Karpas-422 (cell line): ENCODE data around the gene BTBD3. TPM values are rescaled to one million over a fixed set of nuclear protein-coding genes. Genes with fewer than 3 reads are reported as not detected.

ENCODE experiments used
- DNase-seq: peaks from one replicate; pipeline ENCODE4 v3.0.0-alpha.2; 2015
- H2AFZ ChIP-seq: fragments of 200-600 bp; sonication (generic); 2 replicates; pipeline ENCODE4 v1.6.1; 2014; ENCODE audit warnings: antibody characterized with exemption, low read length, mixed read lengths
- H3K27ac ChIP-seq: fragments of 200-600 bp; sonication (generic); 2 replicates; pipeline ENCODE4 v1.5.1; 2014; ENCODE audit warnings: mild to moderate bottlenecking, low read length, moderate library complexity
- H3K27me3 ChIP-seq: fragments of 200-600 bp; sonication (generic); 2 replicates; pipeline ENCODE4 v1.6.1; 2014; ENCODE audit warnings: low read length, mixed read lengths
- H3K36me3 ChIP-seq: fragments of 200-600 bp; sonication (generic); 2 replicates; pipeline ENCODE4 v1.6.1; 2014; ENCODE audit warnings: low read length, mixed read lengths; ENCODE audit not compliant: insufficient read depth
- H3K4me1 ChIP-seq: fragments of 200-600 bp; sonication (generic); 2 replicates; pipeline ENCODE4 v1.6.1; 2014; ENCODE audit warnings: mild to moderate bottlenecking, low read length, mixed read lengths
- H3K4me2 ChIP-seq: fragments of 200-600 bp; sonication (generic); 2 replicates; pipeline ENCODE4 v1.6.1; 2014; ENCODE audit warnings: low read length, low read depth, mild to moderate bottlenecking; ENCODE audit not compliant: poor library complexity, severe bottlenecking
- H3K4me3 ChIP-seq: fragments of 200-600 bp; sonication (generic); 2 replicates; pipeline ENCODE4 v1.5.1; 2014; ENCODE audit warnings: mild to moderate bottlenecking, antibody characterized with exemption, low read length, mixed read lengths
- H3K79me2 ChIP-seq: fragments of 200-600 bp; sonication (generic); 2 replicates; pipeline ENCODE4 v1.6.1; 2014; ENCODE audit warnings: mild to moderate bottlenecking, low read length, mixed read lengths
- H3K9ac ChIP-seq: fragments of 200-600 bp; sonication (generic); 2 replicates; pipeline ENCODE4 v1.6.0; 2014; ENCODE audit warnings: low read length
- H3K9me2 ChIP-seq: fragments of 200-600 bp; sonication (generic), shearing (Covaris generic); replicated peaks from 2 replicates; pipeline ENCODE4 v1.6.0; 2014; ENCODE audit warnings: mild to moderate bottlenecking, low read length, moderate library complexity; ENCODE audit not compliant: insufficient read depth
- H3K9me3 ChIP-seq: fragments of 300-700, 200-600 bp; sonication (generic); 2 replicates; pipeline ENCODE4 v1.6.1; 2014; ENCODE audit warnings: low read length, mixed read lengths
- H4K20me1 ChIP-seq: fragments of 200-600 bp; sonication (generic); 2 replicates; pipeline ENCODE4 v1.6.1; 2014; ENCODE audit warnings: mild to moderate bottlenecking, antibody characterized with exemption, low read length, low read depth; ENCODE audit not compliant: insufficient read depth
- total RNA-seq: library from RNA; depleted of rRNA; stranded (reverse); fragments of >200 nt; shearing (Covaris generic); gene quantifications from 2 replicates; pipeline ENCODE4 v1.2.3, GENCODE V29; 2014; ENCODE audit warnings: low replicate concordance

BTBD3 gene
- total RNA-seq, 1 experiment from 2014 or later = not detected

DNA sequence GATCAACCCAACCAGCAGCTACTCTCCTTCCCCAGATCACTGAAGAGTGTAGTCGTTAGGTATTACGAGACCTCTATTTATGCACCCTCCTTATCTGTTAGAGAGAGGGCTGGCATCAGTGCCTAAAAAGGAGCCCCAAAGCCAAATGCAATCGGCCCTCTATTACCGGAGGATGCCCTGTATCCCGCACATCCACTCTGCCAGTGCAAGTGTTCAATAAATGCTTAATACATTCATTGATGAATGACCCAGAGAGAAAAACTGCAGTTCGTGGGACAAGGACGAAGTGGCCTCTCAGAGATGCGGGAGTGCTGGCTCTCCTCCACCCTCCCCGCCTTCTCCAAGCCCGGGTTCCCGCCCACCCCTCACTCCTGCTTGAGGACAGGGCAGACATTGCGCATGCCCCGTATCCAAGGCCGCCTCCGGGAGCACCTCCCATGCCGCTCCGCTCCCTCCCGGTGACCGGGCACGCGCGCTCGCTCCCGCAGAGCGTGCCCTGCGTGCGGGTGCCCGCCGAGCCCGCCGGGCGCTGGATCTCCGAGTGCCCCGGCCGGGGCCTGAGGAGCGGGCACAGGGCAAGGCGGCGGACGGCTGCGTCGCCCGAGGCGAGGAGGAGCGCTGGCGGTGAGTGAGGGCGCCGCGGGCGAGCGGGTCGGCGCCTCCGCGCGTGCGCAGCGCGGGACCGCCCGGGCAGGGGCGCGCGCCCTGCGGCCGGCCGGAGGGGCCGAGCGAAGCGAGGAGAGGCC lies 27.2 kb upstream of the BTBD3 start:
- Histone ChIP-seq H3K9ac (no peak overlapping the region), H3K27ac (no peak overlapping the region), H3K4me1 (no peaks in the 10 kb centered on the region), H3K9me3 (peaks cover 19% of the 10 kb centered on the region), H3K4me2 (no peak overlapping the region), H3K36me3 (no peaks in the 10 kb centered on the region), H3K9me2 (no peaks in the 10 kb centered on the region), H2AFZ (no peak overlapping the region), H3K27me3 (no peaks in the 10 kb centered on the region), H3K4me3 (no peak overlapping the region), H4K20me1 (no peaks in the 10 kb centered on the region), H3K79me2 (no peaks in the 10 kb centered on the region)
- DNase-seq = no peak

GRCh38 chr20:11891077-11891775 lies 26.5 kb upstream of the BTBD3 start:
- no peaks in the 10 kb centered on the region for H3K79me2 ChIP-seq
- no peak overlapping the region for H3K4me2 ChIP-seq
- H2AFZ ChIP-seq = no peak overlapping the region
- no peaks in the 10 kb centered on the region for H4K20me1 ChIP-seq
- no peaks in the 10 kb centered on the region for H3K36me3 ChIP-seq
- H3K27me3 ChIP-seq = no peaks in the 10 kb centered on the region
- no peaks in the 10 kb centered on the region for H3K9me2 ChIP-seq
- H3K4me3 ChIP-seq = no peak overlapping the region
- no peaks in the 10 kb centered on the region for H3K4me1 ChIP-seq
- H3K9ac ChIP-seq = no peak overlapping the region
- DNase-seq = no peak
- H3K9me3 ChIP-seq = peaks cover 22% of the 10 kb centered on the region
- no peak overlapping the region for H3K27ac ChIP-seq

DNA sequence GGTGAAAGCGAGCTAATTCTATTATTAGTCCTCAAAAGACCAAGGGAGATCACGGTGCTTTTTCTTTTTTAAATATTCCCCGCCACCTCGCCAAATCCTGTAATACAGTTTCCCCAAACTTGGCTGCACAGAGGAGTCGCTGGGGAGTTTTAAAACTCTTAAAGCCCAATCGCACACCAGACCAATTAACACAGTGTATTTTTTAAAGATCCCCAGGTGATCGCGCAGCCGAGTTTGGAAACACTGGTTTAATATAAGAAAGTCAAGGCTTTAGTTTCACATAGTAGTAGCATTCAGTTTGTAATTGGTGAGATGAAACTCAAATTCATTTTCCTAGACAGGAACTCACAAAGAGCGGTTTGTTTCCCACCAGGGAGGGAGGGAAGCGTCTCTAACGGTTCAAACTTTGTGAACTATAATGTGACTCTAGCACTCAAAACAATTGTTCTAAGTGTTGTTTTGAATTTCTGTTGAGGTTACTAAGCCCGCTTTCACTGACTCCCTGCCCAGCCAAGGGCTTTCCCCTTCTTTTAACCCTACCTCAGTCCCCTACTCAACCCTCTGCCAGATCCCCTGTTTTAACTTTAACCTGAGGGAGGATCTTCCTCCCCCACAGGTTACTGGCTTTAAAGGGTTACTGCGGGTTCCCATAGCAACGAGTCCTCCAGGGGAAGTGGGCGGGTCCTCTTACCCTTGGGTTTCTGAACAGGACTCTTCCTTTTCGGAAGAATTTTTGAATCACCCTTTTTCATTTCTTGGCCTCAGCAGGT lies 25.7 kb upstream of the BTBD3 start:
- H3K27ac ChIP-seq = no peak overlapping the region
- DNase-seq = no peak
- H2AFZ ChIP-seq = no peak overlapping the region

GRCh38 chr20:11894062-11894461 lies 23.6 kb upstream of the BTBD3 start:
- H3K9me2 ChIP-seq = no peaks in the 10 kb centered on the region
- no peaks in the 10 kb centered on the region for H3K36me3 ChIP-seq
- no peak overlapping the region for H3K4me3 ChIP-seq
- no peaks in the 10 kb centered on the region for H4K20me1 ChIP-seq
- no peak for DNase-seq
- H3K9ac ChIP-seq = no peak overlapping the region
- no peak overlapping the region for H3K27ac ChIP-seq
- no peaks in the 10 kb centered on the region for H3K79me2 ChIP-seq
- H3K4me2 ChIP-seq = no peak overlapping the region
- H3K27me3 ChIP-seq = no peaks in the 10 kb centered on the region
- no peak overlapping the region for H2AFZ ChIP-seq
- H3K9me3 ChIP-seq = peaks cover 22% of the 10 kb centered on the region
- no peaks in the 10 kb centered on the region for H3K4me1 ChIP-seq

More for the DNA sequence above, 25.7 kb upstream of the BTBD3 start:
- Histone ChIP-seq H3K36me3 (no peaks in the 10 kb centered on the region), H3K9me2 (no peaks in the 10 kb centered on the region), H3K4me2 (no peak overlapping the region), H3K4me1 (no peaks in the 10 kb centered on the region), H3K27me3 (no peaks in the 10 kb centered on the region), H3K9me3 (peaks cover 23% of the 10 kb centered on the region), H3K79me2 (no peaks in the 10 kb centered on the region), H3K9ac (no peak overlapping the region), H3K4me3 (no peak overlapping the region), H4K20me1 (no peaks in the 10 kb centered on the region)

DNA sequence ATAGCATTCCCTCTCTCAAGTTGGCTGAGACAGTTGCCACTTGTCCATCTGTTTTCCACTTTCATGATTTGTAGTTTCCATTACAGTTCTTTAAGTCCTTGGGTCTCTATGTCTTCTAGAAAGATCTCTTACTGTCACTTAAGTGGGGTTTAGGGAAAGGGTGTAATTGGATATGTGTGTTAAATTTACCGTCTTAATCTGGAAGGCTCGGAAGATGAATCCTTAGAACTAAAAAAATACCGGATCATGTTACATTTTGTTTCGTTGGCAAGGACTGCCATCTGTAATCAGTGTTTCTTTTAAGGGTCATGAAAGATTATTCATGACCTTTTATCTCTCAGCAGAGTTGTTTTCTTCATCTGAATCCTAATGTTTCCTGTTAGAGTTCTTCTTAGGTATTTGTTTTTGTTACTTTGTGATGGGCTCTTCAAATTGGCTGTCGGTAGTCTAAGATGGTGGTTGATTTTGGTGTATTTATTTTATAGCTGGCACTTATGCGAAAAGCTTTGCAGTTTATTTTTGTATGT lies 21.8 kb upstream of the BTBD3 start:
- Histone ChIP-seq H3K4me2 (no peak overlapping the region), H3K27me3 (no peaks in the 10 kb centered on the region), H3K79me2 (no peaks in the 10 kb centered on the region), H3K9me2 (no peaks in the 10 kb centered on the region), H3K4me1 (no peaks in the 10 kb centered on the region), H4K20me1 (no peaks in the 10 kb centered on the region), H3K36me3 (no peaks in the 10 kb centered on the region), H2AFZ (no peak overlapping the region), H3K4me3 (no peak overlapping the region), H3K9ac (no peak overlapping the region), H3K9me3 (peaks cover 14% of the 10 kb centered on the region), H3K27ac (no peak overlapping the region)
- no peak for DNase-seq

- Histone ChIP-seq H3K4me2 (no peak overlapping the region), H2AFZ (no peak overlapping the region), H3K27me3 (no peaks in the 10 kb centered on the region), H3K4me3 (no peak overlapping the region), H3K4me1 (no peaks in the 10 kb centered on the region), H3K27ac (no peak overlapping the region), H3K9me3 (peaks cover 13% of the 10 kb centered on the region), H3K9me2 (no peaks in the 10 kb centered on the region), H3K9ac (no peak overlapping the region), H4K20me1 (no peaks in the 10 kb centered on the region), H3K79me2 (no peaks in the 10 kb centered on the region), H3K36me3 (no peaks in the 10 kb centered on the region)
- no peak for DNase-seq
Measured at GRCh38 chr20:11901127-11901526, 16.6 kb upstream of the BTBD3 start.

DNA sequence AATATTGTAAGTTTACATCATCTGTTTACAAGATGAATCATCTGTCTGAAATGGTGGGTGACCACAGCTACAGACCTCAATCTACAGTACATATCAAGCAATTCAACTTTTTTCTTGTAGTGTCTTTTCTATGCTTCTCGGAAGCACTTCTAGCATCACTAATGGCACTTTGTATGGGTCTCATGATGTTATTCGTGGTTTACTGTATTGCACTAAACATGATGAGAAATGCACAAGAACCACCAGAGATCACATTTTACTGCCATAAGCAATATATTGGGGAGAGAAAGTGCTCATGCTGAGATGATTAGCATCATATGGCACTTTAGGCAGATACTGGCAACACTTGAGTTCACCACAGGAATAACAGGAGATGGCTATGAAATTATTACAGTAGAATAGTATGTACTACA lies 15.4 kb upstream of the BTBD3 start:
- Histone ChIP-seq H3K36me3 (no peaks in the 10 kb centered on the region), H3K4me3 (no peak overlapping the region), H3K9me3 (peaks cover 18% of the 10 kb centered on the region), H3K4me1 (no peaks in the 10 kb centered on the region), H3K27ac (no peak overlapping the region), H4K20me1 (no peaks in the 10 kb centered on the region), H3K27me3 (no peaks in the 10 kb centered on the region), H3K79me2 (no peaks in the 10 kb centered on the region), H2AFZ (no peak overlapping the region), H3K4me2 (no peak overlapping the region), H3K9ac (no peak overlapping the region), H3K9me2 (no peaks in the 10 kb centered on the region)
- DNase-seq = no peak
